HEK293 (cell line): ENCODE data around the gene XKR7.

Experiments
- CTCF ChIA-PET: fragments of 350-600 bp; formaldehyde crosslinking; extraction: SDS; loops from one replicate; lab custom pipeline; 2021; ENCODE audit warnings: antibody characterized with exemption; lab: Yijun Ruan, JAX
- POLR2A ChIA-PET: fragments of 300-600 bp; formaldehyde crosslinking; extraction: SDS; loops from one replicate; lab custom pipeline; 2020; ENCODE audit warnings: antibody characterized with exemption, inconsistent platforms; lab: Yijun Ruan, JAX
- H3K27ac ChIP-seq: fragments of 200-500 bp; sonication (Bioruptor generic); 2 replicates; pipeline ENCODE4 v1.5.1; 2014; ENCODE audit warnings: low read depth, low read length, control low read depth, inconsistent platforms; ENCODE audit errors: extremely low read depth
- H3K36me3 ChIP-seq, 2 experiments: fragments of 200-500 bp in 1 of 2; sonication (Bioruptor generic) in 1 of 2; 1 replicate in 1 of 2; 2 replicates in 1 of 2; pipeline ENCODE4 v1.5.1; 2014 to 2017; ENCODE audit warnings: inconsistent platforms in 2 of 2, low read length in 2 of 2; ENCODE audit not compliant: control insufficient read depth in 2 of 2, insufficient read depth in 1 of 2
- H3K4me1 ChIP-seq: fragments of 200-500 bp; sonication (Bioruptor generic); 2 replicates; pipeline ENCODE4 v1.5.1; 2014; ENCODE audit warnings: mild to moderate bottlenecking, low read length, inconsistent platforms; ENCODE audit not compliant: control insufficient read depth, insufficient read depth
- H3K4me3 ChIP-seq: 2 replicates; pipeline ENCODE4 v1.5.1; 2011; ENCODE audit warnings: low read depth, mild to moderate bottlenecking, control low read depth, low read length, moderate library complexity
- H3K9me3 ChIP-seq: fragments of 200-500 bp; sonication (Bioruptor generic); 2 replicates; pipeline ENCODE4 v1.5.1; 2014; ENCODE audit warnings: low read depth, low read length, inconsistent platforms; ENCODE audit not compliant: control insufficient read depth, insufficient read depth
- GLI4 ChIP-seq: fragments of 450-650 bp; formaldehyde crosslinking; IDR thresholded peaks from 2 replicates; pipeline ENCODE4 v1.5.1; 2016; ENCODE audit warnings: missing biosample characterization, missing genetic modification characterization
- MYNN ChIP-seq: fragments of 450-650 bp; formaldehyde crosslinking; IDR thresholded peaks from 2 replicates; pipeline ENCODE4 v1.5.1; 2016; ENCODE audit warnings: missing biosample characterization, missing genetic modification characterization, borderline replicate concordance
- SCRT1 ChIP-seq: fragments of 450-650 bp; formaldehyde crosslinking; IDR thresholded peaks from 2 replicates; pipeline ENCODE4 v1.5.1; 2016; ENCODE audit warnings: missing biosample characterization, missing genetic modification characterization, borderline replicate concordance
- SCRT2 ChIP-seq: fragments of 450-650 bp; formaldehyde crosslinking; IDR thresholded peaks from 2 replicates; pipeline ENCODE4 v1.5.1; 2016; ENCODE audit warnings: missing biosample characterization, missing genetic modification characterization
- SP7 ChIP-seq: fragments of 450-650 bp; formaldehyde crosslinking; IDR thresholded peaks from 2 replicates; pipeline ENCODE4 v1.5.1; 2016; ENCODE audit warnings: missing biosample characterization, missing genetic modification characterization
- ZBTB20 ChIP-seq: fragments of 450-650 bp; formaldehyde crosslinking; IDR thresholded peaks from 2 replicates; pipeline ENCODE4 v1.5.1; 2016; ENCODE audit warnings: missing biosample characterization, missing genetic modification characterization
- ZIC2 ChIP-seq: fragments of 450-650 bp; formaldehyde crosslinking; IDR thresholded peaks from 2 replicates; pipeline ENCODE4 v1.5.1; 2016; ENCODE audit warnings: missing biosample characterization, missing genetic modification characterization
- ZNF157 ChIP-seq: fragments of 450-650 bp; formaldehyde crosslinking; IDR thresholded peaks from 2 replicates; pipeline ENCODE4 v1.5.1; 2016; ENCODE audit warnings: missing biosample characterization, missing genetic modification characterization
- ZNF239 ChIP-seq: fragments of 450-650 bp; formaldehyde crosslinking; IDR thresholded peaks from 2 replicates; pipeline ENCODE4 v1.5.1; 2016; ENCODE audit warnings: missing biosample characterization, missing genetic modification characterization
- ZNF341 ChIP-seq: fragments of 450-650 bp; formaldehyde crosslinking; IDR thresholded peaks from 2 replicates; pipeline ENCODE4; 2016; ENCODE audit warnings: low read depth, missing biosample characterization, missing genetic modification characterization
- ZNF37A ChIP-seq: fragments of 450-650 bp; IDR thresholded peaks from 2 replicates; pipeline ENCODE4 v1.5.1; 2018; ENCODE audit warnings: missing biosample characterization, missing genetic modification characterization
- ZNF433 ChIP-seq: fragments of 450-650 bp; formaldehyde crosslinking; IDR thresholded peaks from 2 replicates; pipeline ENCODE4 v1.5.1; 2016; ENCODE audit warnings: missing biosample characterization, missing genetic modification characterization, low read depth
- ZNF555 ChIP-seq: fragments of 450-650 bp; formaldehyde crosslinking; conservative IDR thresholded peaks from 2 replicates; pipeline ENCODE4 v1.5.1; 2017; ENCODE audit warnings: missing biosample characterization, mild to moderate bottlenecking, missing genetic modification characterization, inconsistent platforms
- ZNF658 ChIP-seq: fragments of 450-650 bp; formaldehyde crosslinking; IDR thresholded peaks from 2 replicates; pipeline ENCODE4; 2016; ENCODE audit warnings: missing biosample characterization, missing genetic modification characterization
- ZSCAN30 ChIP-seq: fragments of 450-650 bp; IDR thresholded peaks from 2 replicates; pipeline ENCODE4 v1.5.1; 2018; ENCODE audit warnings: missing biosample characterization, mild to moderate bottlenecking, missing genetic modification characterization, moderate library complexity
- TF ChIP-seq, protein P1 (sequence below): fragments of 450-650 bp; formaldehyde crosslinking; IDR thresholded peaks from 2 replicates; pipeline ENCODE4 v1.5.1; 2016; ENCODE audit warnings: missing biosample characterization, missing genetic modification characterization
- TF ChIP-seq, protein P2 (sequence below): fragments of 450-650 bp; IDR thresholded peaks from 2 replicates; pipeline ENCODE4 v1.5.1; 2018; ENCODE audit warnings: missing biosample characterization, mild to moderate bottlenecking, missing genetic modification characterization

The XKR7 gene

DNA sequence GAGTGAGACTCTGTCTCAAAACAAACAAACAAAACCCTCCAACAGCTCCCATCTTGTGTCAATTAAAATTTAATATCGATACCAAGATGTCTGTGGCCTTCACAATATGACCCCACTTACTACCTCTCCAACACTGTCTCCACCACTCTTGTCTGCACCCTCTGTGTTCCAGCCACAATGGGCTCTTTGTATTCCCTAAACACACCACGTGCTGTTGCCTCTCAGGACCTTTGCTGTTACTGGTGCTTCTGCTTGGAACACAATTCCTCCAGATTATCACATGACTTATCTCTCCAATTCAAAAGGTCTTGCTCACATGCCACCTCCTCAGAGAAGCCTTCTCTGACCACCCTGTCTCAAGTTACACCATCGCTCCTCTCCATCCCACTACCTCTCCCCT lies 78.0 kb downstream of the XKR7 start:
- TF ChIP-seq SP7 (tag by site-specific recombination), result no peak
- no peak for TF ChIP-seq SCRT2 (tag by site-specific recombination)
- no peak for TF ChIP-seq ZNF37A (tag by site-specific recombination)
- TF ChIP-seq, protein P1, sequence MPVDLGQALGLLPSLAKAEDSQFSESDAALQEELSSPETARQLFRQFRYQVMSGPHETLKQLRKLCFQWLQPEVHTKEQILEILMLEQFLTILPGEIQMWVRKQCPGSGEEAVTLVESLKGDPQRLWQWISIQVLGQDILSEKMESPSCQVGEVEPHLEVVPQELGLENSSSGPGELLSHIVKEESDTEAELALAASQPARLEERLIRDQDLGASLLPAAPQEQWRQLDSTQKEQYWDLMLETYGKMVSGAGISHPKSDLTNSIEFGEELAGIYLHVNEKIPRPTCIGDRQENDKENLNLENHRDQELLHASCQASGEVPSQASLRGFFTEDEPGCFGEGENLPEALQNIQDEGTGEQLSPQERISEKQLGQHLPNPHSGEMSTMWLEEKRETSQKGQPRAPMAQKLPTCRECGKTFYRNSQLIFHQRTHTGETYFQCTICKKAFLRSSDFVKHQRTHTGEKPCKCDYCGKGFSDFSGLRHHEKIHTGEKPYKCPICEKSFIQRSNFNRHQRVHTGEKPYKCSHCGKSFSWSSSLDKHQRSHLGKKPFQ (tag by site-specific recombination), result no peak
- TF ChIP-seq, all 188 proteins: peak for 0
- POLR2A ChIA-PET, result no interaction called here
- Histone ChIP-seq H3K4me3 (no peak overlapping the region), H3K27ac (no peak overlapping the region), H3K36me3 (no peaks in the 10 kb centered on the region), H3K4me1 (no peaks in the 10 kb centered on the region), H3K9me3 (no peaks in the 10 kb centered on the region)
- CTCF ChIA-PET, result no interaction called here

DNA sequence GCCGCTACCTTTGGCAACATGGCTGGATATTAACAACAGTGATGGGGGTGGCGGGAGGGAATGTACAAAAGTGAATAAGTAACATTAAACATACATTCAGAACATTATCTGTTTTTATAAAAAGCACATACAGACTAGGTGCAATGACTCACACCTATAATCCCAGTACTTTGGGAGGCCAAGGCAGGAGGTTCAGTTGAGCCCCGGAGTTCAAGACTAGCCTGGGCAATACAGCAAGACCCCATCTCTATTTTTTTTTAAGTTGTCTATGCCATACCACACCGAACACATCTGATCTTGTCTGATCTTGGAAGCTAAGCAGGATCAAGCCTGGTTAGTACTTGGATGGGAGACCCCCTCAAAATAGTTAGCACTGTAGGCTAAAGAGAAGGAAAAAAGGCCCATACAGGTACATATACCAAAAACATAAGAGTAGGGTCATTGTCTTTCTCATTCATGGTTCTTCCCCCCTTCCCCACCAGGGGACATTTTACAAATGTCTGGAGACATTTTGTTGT lies 82.4 kb downstream of the XKR7 start:
- no peaks in the 10 kb centered on the region for H3K9me3 ChIP-seq
- H3K36me3 ChIP-seq, result no peaks in the 10 kb centered on the region
- H3K4me3 ChIP-seq, result no peak overlapping the region
- no peak overlapping the region for H3K27ac ChIP-seq
- POLR2A ChIA-PET, result no interaction called here
- H3K4me1 ChIP-seq, result no peaks in the 10 kb centered on the region
- TF ChIP-seq ZNF157 (tag by site-specific recombination) (no peak), ZNF658 (tag by site-specific recombination) (no peak), MYNN (tag by site-specific recombination) (no peak), ZNF555 (no peak), ZNF433 (tag by site-specific recombination) (no peak)
- CTCF ChIA-PET, result no interaction called here

DNA sequence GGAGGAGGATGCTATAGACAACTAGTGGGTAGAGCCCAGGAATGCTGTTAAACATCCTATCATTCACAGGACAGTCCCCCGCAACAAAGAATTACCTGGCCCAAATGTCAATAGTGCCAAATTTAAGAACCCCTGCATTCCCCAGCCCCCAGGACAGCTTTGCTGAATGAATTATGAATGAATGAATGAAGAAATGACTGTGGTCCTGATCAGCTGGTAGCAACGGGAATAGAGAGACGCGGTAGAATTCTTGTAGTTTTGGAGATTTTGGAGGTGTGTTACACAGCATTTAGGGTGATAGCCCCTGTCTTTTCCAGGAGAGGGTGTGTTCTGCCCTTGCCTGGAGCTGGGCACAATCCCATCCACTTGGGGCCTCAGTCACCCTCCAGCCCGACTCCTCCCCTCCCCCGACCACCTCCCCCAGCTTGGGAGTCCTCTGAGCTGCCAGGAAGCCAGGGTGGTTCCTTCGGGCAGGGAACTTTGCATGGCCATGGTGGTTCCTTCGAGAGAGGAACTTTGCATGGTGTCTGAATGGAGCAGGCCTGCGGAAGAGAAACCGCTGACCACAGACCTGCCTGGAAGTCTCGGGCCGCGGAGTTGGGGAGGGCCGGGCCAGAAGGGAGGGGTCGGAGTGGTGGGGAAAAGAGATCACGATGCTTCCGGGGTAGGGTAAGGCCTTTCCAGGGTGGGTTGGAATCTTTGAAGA lies 83.1 kb downstream of the XKR7 start:
- TF ChIP-seq GLI4, result no peak
- TF ChIP-seq, protein P2, sequence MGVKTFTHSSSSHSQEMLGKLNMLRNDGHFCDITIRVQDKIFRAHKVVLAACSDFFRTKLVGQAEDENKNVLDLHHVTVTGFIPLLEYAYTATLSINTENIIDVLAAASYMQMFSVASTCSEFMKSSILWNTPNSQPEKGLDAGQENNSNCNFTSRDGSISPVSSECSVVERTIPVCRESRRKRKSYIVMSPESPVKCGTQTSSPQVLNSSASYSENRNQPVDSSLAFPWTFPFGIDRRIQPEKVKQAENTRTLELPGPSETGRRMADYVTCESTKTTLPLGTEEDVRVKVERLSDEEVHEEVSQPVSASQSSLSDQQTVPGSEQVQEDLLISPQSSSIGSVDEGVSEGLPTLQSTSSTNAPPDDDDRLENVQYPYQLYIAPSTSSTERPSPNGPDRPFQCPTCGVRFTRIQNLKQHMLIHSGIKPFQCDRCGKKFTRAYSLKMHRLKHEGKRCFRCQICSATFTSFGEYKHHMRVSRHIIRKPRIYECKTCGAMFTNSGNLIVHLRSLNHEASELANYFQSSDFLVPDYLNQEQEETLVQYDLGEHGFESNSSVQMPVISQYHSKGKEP, result no peak
- TF ChIP-seq ZIC2 (tag by site-specific recombination), result no peak
- Histone ChIP-seq H3K4me3 (no peak overlapping the region), H3K9me3 (no peaks in the 10 kb centered on the region), H3K36me3 (no peaks in the 10 kb centered on the region), H3K4me1 (no peaks in the 10 kb centered on the region), H3K27ac (no peak overlapping the region)
- ChIA-PET CTCF (no interaction called here), POLR2A (no interaction called here)

DNA sequence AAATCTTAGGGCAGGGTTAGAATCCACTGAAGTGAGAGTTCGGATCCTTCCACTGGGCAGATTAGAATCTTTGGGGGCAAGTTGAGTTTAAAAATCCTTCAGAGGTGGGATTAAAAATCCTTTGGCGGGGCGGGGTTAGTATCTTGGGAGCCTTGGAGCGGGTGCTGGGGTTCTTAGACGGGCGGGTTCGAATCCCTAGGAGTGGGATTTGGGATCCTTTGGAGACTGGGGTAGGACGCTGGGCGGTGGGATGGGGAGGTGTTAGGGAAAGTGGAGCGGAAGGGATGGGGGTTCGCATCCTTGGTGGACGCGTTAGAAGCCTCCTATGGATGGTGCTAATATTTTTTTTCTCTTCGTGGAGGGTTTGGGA lies 83.8 kb downstream of the XKR7 start:
- H3K27ac ChIP-seq, result no peak overlapping the region
- no peaks in the 10 kb centered on the region for H3K9me3 ChIP-seq
- POLR2A ChIA-PET, result no interaction called here
- no peak overlapping the region for H3K4me3 ChIP-seq
- H3K4me1 ChIP-seq, result no peaks in the 10 kb centered on the region
- TF ChIP-seq ZNF239 (tag by site-specific recombination) (no peak), ZBTB20 (tag by site-specific recombination) (no peak), ZNF341 (tag by site-specific recombination) (no peak), SCRT1 (tag by site-specific recombination) (no peak), ZSCAN30 (tag by site-specific recombination) (no peak)
- H3K36me3 ChIP-seq, result no peaks in the 10 kb centered on the region
- CTCF ChIA-PET, result no interaction called here
